CD14-positive monocyte (primary cell): ENCODE data around the gene CDK5RAP2. TPM values are rescaled to one million over a fixed set of nuclear protein-coding genes. Genes with fewer than 3 reads are reported as not detected.

Experiments
- DNase-seq, 3 donors: peaks; one replicate each; pipeline ENCODE4 v3.0.0-alpha.2; 2011 to 2022
- H2AFZ ChIP-seq: 2 replicates; pipeline ENCODE4 v1.6.0; 2012; ENCODE audit warnings: mild to moderate bottlenecking, low read depth, low read length, inconsistent platforms; ENCODE audit not compliant: insufficient read depth, poor library complexity, severe bottlenecking
- H3K27ac ChIP-seq, 2 donors: 1 replicate in 1 of 2; 2 replicates in 1 of 2; pipeline ENCODE4 v1.5.1; 2012 to 2013; ENCODE audit warnings: low read length in 2 of 2, control low read depth in 1 of 2, inconsistent platforms in 1 of 2, low read depth in 1 of 2, mild to moderate bottlenecking in 1 of 2
- H3K27me3 ChIP-seq, 2 donors: one replicate each; pipeline versions ENCODE4 v1.6.0 to v1.6.1; 2011 to 2013; ENCODE audit warnings: low read length in 2 of 2; ENCODE audit not compliant: control insufficient read depth in 2 of 2, insufficient read depth in 2 of 2
- H3K36me3 ChIP-seq, 2 donors: replicated peaks in 1 of 2; 1 replicate in 1 of 2; 2 replicates in 1 of 2; pipeline versions ENCODE4 v1.5.1 to v1.6.1; 2012 to 2013; ENCODE audit warnings: low read length in 2 of 2, control low read depth in 1 of 2, inconsistent platforms in 1 of 2, mild to moderate bottlenecking in 1 of 2; ENCODE audit not compliant: insufficient read depth in 2 of 2, control insufficient read depth in 1 of 2
- H3K4me1 ChIP-seq, 2 donors: 1 replicate in 1 of 2; 2 replicates in 1 of 2; pipeline versions ENCODE4 v1.5.1 to v1.6.1; 2012 to 2013; ENCODE audit warnings: low read length in 2 of 2, control low read depth in 1 of 2, inconsistent platforms in 1 of 2, mild to moderate bottlenecking in 1 of 2, moderate library complexity in 1 of 2; ENCODE audit not compliant: insufficient read depth in 2 of 2, control insufficient read depth in 1 of 2
- H3K4me2 ChIP-seq: replicated peaks from 2 replicates; pipeline ENCODE3; 2012; ENCODE audit warnings: low read length, moderate library complexity, mild to moderate bottlenecking; ENCODE audit not compliant: poor library complexity, severe bottlenecking; ENCODE audit errors: extremely low read depth
- H3K4me3 ChIP-seq, 3 experiments: fragments of 200-600 bp in 1 of 3; sonication (generic) in 1 of 3; replicated peaks in 1 of 3; 1 replicate in 2 of 3; 2 replicates in 1 of 3; pipeline ENCODE4 v1.5.1; 2011 to 2013; ENCODE audit warnings: low read length in 3 of 3, mild to moderate bottlenecking in 3 of 3, control low read depth in 2 of 3, low read depth in 2 of 3, inconsistent platforms in 1 of 3, moderate library complexity in 1 of 3
- H3K79me2 ChIP-seq: 2 replicates; pipeline ENCODE4 v1.6.0; 2012; ENCODE audit warnings: mild to moderate bottlenecking, control low read depth, inconsistent platforms, low read length, moderate library complexity; ENCODE audit not compliant: insufficient read depth
- H3K9ac ChIP-seq: 2 replicates; pipeline ENCODE4 v1.6.0; 2017; ENCODE audit warnings: low read length, mild to moderate bottlenecking; ENCODE audit not compliant: insufficient read depth, poor library complexity, severe bottlenecking
- H3K9me3 ChIP-seq, 2 donors: replicated peaks in 1 of 2; 1 replicate in 1 of 2; 2 replicates in 1 of 2; pipeline versions ENCODE4 v1.5.1 to v1.6.1; 2012 to 2013; ENCODE audit warnings: low read length in 2 of 2, control low read depth in 1 of 2; ENCODE audit not compliant: control insufficient read depth in 1 of 2, insufficient read depth in 1 of 2
- H4K20me1 ChIP-seq: 2 replicates; pipeline ENCODE4 v1.6.0; 2012; ENCODE audit warnings: mild to moderate bottlenecking, low read length, control low read depth, moderate library complexity; ENCODE audit not compliant: insufficient read depth
- H3K27ac Mint-ChIP-seq, 7 donors: one replicate each; pipeline ENCODE4 v1.8.0; 2020; ENCODE audit warnings: mild to moderate bottlenecking in 7 of 7, mixed read lengths in 7 of 7, moderate library complexity in 6 of 7, inconsistent platforms in 2 of 7
- H3K27me3 Mint-ChIP-seq, 3 donors: one replicate each; pipeline ENCODE4 v1.8.0; 2021 to 2022; ENCODE audit warnings: low read depth in 3 of 3, mild to moderate bottlenecking in 3 of 3, mixed read lengths in 3 of 3, moderate library complexity in 3 of 3, inconsistent platforms in 1 of 3
- H3K36me3 Mint-ChIP-seq, 2 donors: one replicate each; pipeline ENCODE4 v1.8.0; 2020; ENCODE audit warnings: mixed read lengths in 2 of 2, inconsistent platforms in 1 of 2, mild to moderate bottlenecking in 1 of 2
- H3K4me1 Mint-ChIP-seq: one replicate; pipeline ENCODE4 v1.8.0; 2020; ENCODE audit warnings: mild to moderate bottlenecking, mixed read lengths
- H3K4me3 Mint-ChIP-seq, 2 donors: one replicate each; pipeline ENCODE4 v1.8.0; 2020; ENCODE audit warnings: mild to moderate bottlenecking in 2 of 2, mixed read lengths in 2 of 2, moderate library complexity in 1 of 2
- H3K9me3 Mint-ChIP-seq, 7 donors: one replicate each; pipeline ENCODE4 v1.8.0; 2020 to 2022; ENCODE audit warnings: mixed read lengths in 7 of 7, mild to moderate bottlenecking in 6 of 7, moderate library complexity in 6 of 7, inconsistent platforms in 2 of 7
- CTCF ChIP-seq: fragments of 200-600 bp; IDR thresholded peaks from one replicate; pipeline ENCODE4 v1.8.0; 2022; ENCODE audit warnings: antibody characterized with exemption, mild to moderate bottlenecking
- WGBS: methylation state at CpG from one replicate; pipeline ENCODE4 v1.1.5; 2013; ENCODE audit warnings: missing lambda C conversion rate; ENCODE audit not compliant: insufficient coverage; 5-methylcytosine and 5-hydroxymethylcytosine counted together
- intact Hi-C, 2 donors: fragments of 100-400 bp; cut with micrococcal nuclease; formaldehyde crosslinking; loops; one replicate each; pipeline versions ENCODE4 v1.15.0 to v1.15.1; 2023
- polyA plus RNA-seq, 3 donors: library from polyadenylated mRNA; depleted of rRNA in 1 of 3; unstranded in 2 of 3; stranded (reverse) in 1 of 3; fragments of 300-500 nt in 2 of 3; fragments of >200 nt in 1 of 3; fragmentation: Illumina TruSeq in 2 of 3; gene quantifications; 1 replicate in 2 of 3; 2 replicates in 1 of 3; pipeline ENCODE4 v1.2.3, GENCODE V29; 2012 to 2021

Gene CDK5RAP2
- polyA plus RNA-seq, 3 donors: 2.0 to 13.7 (median 6.1) TPM

GRCh38 chr9:120465685-120466407 lies 114.1 kb downstream of the CDK5RAP2 start:
- intact Hi-C loops: loop anchor here in 1 of 2 donors (10.0 kb wide), 1 partner anchor 501 kb away; no protein-coding TSS in a partner anchor
- Mint-ChIP-seq H3K4me3 (no peak overlapping the region), H3K27ac (peak overlapping the region in 4 of 7 donors; percentile 4 to 87 (median 70)), H3K9me3 (no peaks in the 10 kb centered on the region), H3K27me3 (peaks cover 0 to 2% (median 0%) of the 10 kb centered on the region in 3 donors), H3K36me3 (peaks cover 71 to 75% of the 10 kb centered on the region in 2 donors), H3K4me1 (peaks cover 15% of the 10 kb centered on the region)
- no peak for TF ChIP-seq CTCF
- DNase-seq: no peak
- H3K9me3 ChIP-seq: no peaks in the 10 kb centered on the region
- H3K27ac ChIP-seq: no peak overlapping the region
- no peaks in the 10 kb centered on the region for H3K79me2 ChIP-seq
- peaks cover 18 to 84% of the 10 kb centered on the region in 2 donors for H3K36me3 ChIP-seq
- H3K4me1 ChIP-seq: no peaks in the 10 kb centered on the region
- no peak overlapping the region for H3K9ac ChIP-seq
- no CpG with 5 or more reads among the region's 3 CpGs for WGBS
- no peaks in the 10 kb centered on the region for H3K27me3 ChIP-seq
- no peaks in the 10 kb centered on the region for H4K20me1 ChIP-seq
- H2AFZ ChIP-seq: no peak overlapping the region
- no peak overlapping the region for H3K4me3 ChIP-seq
- no peak overlapping the region for H3K4me2 ChIP-seq

GRCh38 chr9:120464887-120465421 lies 115.0 kb downstream of the CDK5RAP2 start:
- Mint-ChIP-seq H3K4me3 (no peak overlapping the region), H3K27me3 (peaks cover 0 to 2% (median 0%) of the 10 kb centered on the region in 3 donors), H3K4me1 (peaks cover 15% of the 10 kb centered on the region), H3K9me3 (no peaks in the 10 kb centered on the region), H3K36me3 (peaks cover 69 to 73% of the 10 kb centered on the region in 2 donors), H3K27ac (no peak overlapping the region)
- no peak for DNase-seq
- no peak overlapping the region for H2AFZ ChIP-seq
- H3K27me3 ChIP-seq: no peaks in the 10 kb centered on the region
- peaks cover 19 to 84% of the 10 kb centered on the region in 2 donors for H3K36me3 ChIP-seq
- no peaks in the 10 kb centered on the region for H4K20me1 ChIP-seq
- WGBS: 100% methylated on average over 1 of the region's 4 CpGs
- no peak for TF ChIP-seq CTCF
- no peaks in the 10 kb centered on the region for H3K9me3 ChIP-seq
- H3K4me2 ChIP-seq: no peak overlapping the region
- intact Hi-C loops: loop anchor here in 1 of 2 donors (10.0 kb wide), 1 partner anchor 500 kb away; no protein-coding TSS in a partner anchor
- no peak overlapping the region for H3K27ac ChIP-seq
- no peak overlapping the region for H3K4me3 ChIP-seq
- no peaks in the 10 kb centered on the region for H3K79me2 ChIP-seq
- H3K4me1 ChIP-seq: no peaks in the 10 kb centered on the region
- no peak overlapping the region for H3K9ac ChIP-seq
